Sigmoid colon (tissue), 7 donors: ENCODE measurements around the gene TMEM108. TPM values are rescaled to one million over a fixed set of nuclear protein-coding genes. Genes with fewer than 3 reads are reported as not detected.

Experiments
- DNase-seq: peaks from one replicate; pipeline ENCODE4 v3.0.0-alpha.2; 2019
- H3K27ac ChIP-seq, 4 donors: fragments of 200-600 bp; sonication (generic); one replicate each; pipeline ENCODE4 v1.5.1; 2016 to 2019; ENCODE audit warnings: mild to moderate bottlenecking in 1 of 4
- H3K27me3 ChIP-seq, 3 donors: fragments of 200-600 bp; sonication (generic); one replicate each; pipeline ENCODE4 v1.5.1; 2019; ENCODE audit warnings: mild to moderate bottlenecking in 1 of 3
- H3K36me3 ChIP-seq, 4 donors: fragments of 200-600 bp; sonication (generic); one replicate each; pipeline ENCODE4 v1.5.1; 2016 to 2019
- H3K4me1 ChIP-seq, 4 donors: fragments of 200-600 bp; sonication (generic); one replicate each; pipeline ENCODE4 v1.5.1; 2017 to 2019
- H3K4me3 ChIP-seq, 4 donors: fragments of 200-600 bp; sonication (generic); one replicate each; pipeline ENCODE4 v1.5.1; 2017 to 2019; ENCODE audit warnings: mild to moderate bottlenecking in 2 of 4, moderate library complexity in 1 of 4
- H3K9me3 ChIP-seq, 4 donors: fragments of 200-600 bp in 3 of 4; sonication (generic) in 3 of 4; one replicate each; pipeline versions ENCODE4 v1.5.1 to v1.6.1; 2013 to 2019
- CTCF ChIP-seq, 4 experiments: fragments of 450-650 bp in 3 of 4; fragments of 200-600 bp in 1 of 4; IDR thresholded peaks; one replicate each; pipeline ENCODE4 v1.5.1; 2016 to 2019; ENCODE audit warnings: antibody characterized with exemption in 4 of 4, mild to moderate bottlenecking in 3 of 4, moderate library complexity in 2 of 4
- EP300 ChIP-seq, 4 donors: sonication (generic); formaldehyde crosslinking; IDR thresholded peaks; one replicate each; pipeline ENCODE4 v1.6.1; 2017; ENCODE audit warnings: antibody characterized with exemption in 4 of 4
- POLR2A ChIP-seq, 2 donors: fragments of 450-650 bp; IDR thresholded peaks; one replicate each; pipeline ENCODE4 v1.6.1; 2016; ENCODE audit warnings: antibody characterized with exemption in 2 of 2, mild to moderate bottlenecking in 2 of 2, moderate library complexity in 2 of 2
- POLR2AphosphoS5 ChIP-seq, 4 donors: sonication (generic); formaldehyde crosslinking; IDR thresholded peaks; one replicate each; pipeline ENCODE4 v1.6.1; 2017; ENCODE audit warnings: antibody characterized with exemption in 4 of 4
- WGBS, 2 donors: extraction: QIAGEN DNeasy Blood & Tissue Kit; methylation state at CpG; one replicate each; pipeline ENCODE4 v1.1.7; 2013; 5-methylcytosine and 5-hydroxymethylcytosine counted together
- intact Hi-C: fragments of 100-400 bp; cut with DNase I; formaldehyde crosslinking; loops from one replicate; pipeline ENCODE4 v1.15.1; 2023
- polyA plus RNA-seq, 3 donors: library from polyadenylated mRNA; stranded (reverse); fragments of 200-250 nt; gene quantifications; one replicate each; pipeline ENCODE4 v1.2.3, GENCODE V29; 2013
- total RNA-seq, 4 donors: library from RNA; depleted of rRNA; stranded (reverse); fragments of >200 nt; gene quantifications; one replicate each; pipeline ENCODE4 v1.1.0, GENCODE V29; 2016
- donor health status: healthy with polysubstance abuse.
- donor health status: Bipolar disorder and iron deficiency.
- donor health status: healthy.

TMEM108 gene
- total and polyA plus RNA-seq, 7 donors, result 0.71 to 3.0 (median 0.86) TPM; not detected in 2

- no peaks in the 10 kb centered on the region for H3K4me1 ChIP-seq
- no peaks in the 10 kb centered on the region for H3K36me3 ChIP-seq
- H3K4me3 ChIP-seq, result no peak overlapping the region
- H3K9me3 ChIP-seq, result no peaks in the 10 kb centered on the region
- no peak for DNase-seq
- H3K27ac ChIP-seq, result no peak overlapping the region
- intact Hi-C loops, result no loop called here
- TF ChIP-seq EP300 (IDR thresholded peaks at IDR 0.05), result no peak
- TF ChIP-seq POLR2AphosphoS5 (IDR thresholded peaks at IDR 0.05), result no peak
- no peak for TF ChIP-seq POLR2A (IDR thresholded peaks at IDR 0.05)
- no peak for TF ChIP-seq CTCF (IDR thresholded peaks at IDR 0.05)
- 80 to 86% methylated on average over 4 of the region's 4 CpGs for WGBS, 2 donors
- no peaks in the 10 kb centered on the region for H3K27me3 ChIP-seq
Measured at GRCh38 chr3:133354721-133355120, 316.5 kb downstream of the TMEM108 start.

- no peaks in the 10 kb centered on the region for H3K36me3 ChIP-seq
- intact Hi-C loops, result no loop called here
- DNase-seq, result no peak
- WGBS, 2 donors, result 69 to 88% methylated on average over 2 of the region's 2 CpGs
- no peaks in the 10 kb centered on the region for H3K27me3 ChIP-seq
- no peaks in the 10 kb centered on the region for H3K4me1 ChIP-seq
- no peak for TF ChIP-seq POLR2AphosphoS5 (IDR thresholded peaks at IDR 0.05)
- TF ChIP-seq EP300 (IDR thresholded peaks at IDR 0.05), result no peak
- no peak for TF ChIP-seq CTCF (IDR thresholded peaks at IDR 0.05)
- TF ChIP-seq POLR2A (IDR thresholded peaks at IDR 0.05), result no peak
- H3K27ac ChIP-seq, result no peak overlapping the region
- no peaks in the 10 kb centered on the region for H3K9me3 ChIP-seq
- H3K4me3 ChIP-seq, result no peak overlapping the region
Measured at GRCh38 chr3:133360476-133360875, 322.3 kb downstream of the TMEM108 start.

- WGBS, 2 donors, result 85 to 94% methylated on average over 2 of the region's 2 CpGs
- no peak for TF ChIP-seq POLR2AphosphoS5 (IDR thresholded peaks at IDR 0.05)
- no peak for TF ChIP-seq EP300 (IDR thresholded peaks at IDR 0.05)
- TF ChIP-seq CTCF (IDR thresholded peaks at IDR 0.05), result no peak
- no peak for TF ChIP-seq POLR2A (IDR thresholded peaks at IDR 0.05)
- H3K9me3 ChIP-seq, result no peaks in the 10 kb centered on the region
Measured at GRCh38 chr3:133361011-133361410, 322.8 kb downstream of the TMEM108 start.

GRCh38 chr3:133361435-133361834, 323.2 kb downstream of the TMEM108 start:
- 77 to 86% methylated on average over 4 of the region's 4 CpGs for WGBS, 2 donors
- Histone ChIP-seq H3K27ac (no peak overlapping the region), H3K4me3 (no peak overlapping the region), H3K36me3 (no peaks in the 10 kb centered on the region), H3K4me1 (no peaks in the 10 kb centered on the region), H3K27me3 (no peaks in the 10 kb centered on the region), H3K9me3 (no peaks in the 10 kb centered on the region)
- DNase-seq, result no peak
- intact Hi-C loops, result no loop called here
- TF ChIP-seq POLR2AphosphoS5 (IDR thresholded peaks at IDR 0.05), result no peak
- no peak for TF ChIP-seq POLR2A (IDR thresholded peaks at IDR 0.05)
- no peak for TF ChIP-seq EP300 (IDR thresholded peaks at IDR 0.05)

More at GRCh38 chr3:133361011-133361410, 322.8 kb downstream of the TMEM108 start:
- H3K27me3 ChIP-seq, result no peaks in the 10 kb centered on the region
- DNase-seq, result no peak
- intact Hi-C loops, result no loop called here
- H3K27ac ChIP-seq, result no peak overlapping the region
- no peaks in the 10 kb centered on the region for H3K4me1 ChIP-seq
- no peak overlapping the region for H3K4me3 ChIP-seq
- H3K36me3 ChIP-seq, result no peaks in the 10 kb centered on the region

- 67 to 77% methylated on average over 4 of the region's 4 CpGs for WGBS, 2 donors
- no peak for DNase-seq
- no peak overlapping the region for H3K4me3 ChIP-seq
- H3K9me3 ChIP-seq, result no peaks in the 10 kb centered on the region
- H3K27me3 ChIP-seq, result no peaks in the 10 kb centered on the region
- H3K4me1 ChIP-seq, result no peaks in the 10 kb centered on the region
- TF ChIP-seq POLR2AphosphoS5 (IDR thresholded peaks at IDR 0.05) (no peak), POLR2A (IDR thresholded peaks at IDR 0.05) (no peak), CTCF (IDR thresholded peaks at IDR 0.05) (no peak), EP300 (IDR thresholded peaks at IDR 0.05) (no peak)
- H3K27ac ChIP-seq, result no peak overlapping the region
- no peaks in the 10 kb centered on the region for H3K36me3 ChIP-seq
- intact Hi-C loops, result no loop called here
Measured at GRCh38 chr3:133362539-133362938, 324.3 kb downstream of the TMEM108 start.
